PC-3 (cell line): ENCODE measurements around the gene RAB8A. TPM values are rescaled to one million over a fixed set of nuclear protein-coding genes. Genes with fewer than 3 reads are reported as not detected.

Experiments
- ATAC-seq: fragments of 200-7000 bp; cut with Tn5 transposase; 2 replicates; pipeline ENCODE4 v1.9.1; 2020; ENCODE audit warnings: mild to moderate bottlenecking, moderate library complexity
- BruUV-seq: library from RNA; stranded (reverse); fragments of 400-500 nt; replicated peaks from 2 replicates; lab custom pipeline; 2021; lab: Mats Ljungman, UMichigan
- CTCF ChIA-PET: fragments of 300-600 bp; sonication (Branson Sonifier 250); formaldehyde crosslinking; loops from one replicate; lab custom pipeline; 2022; ENCODE audit warnings: antibody characterized with exemption; lab: Charles Lee
- POLR2A ChIA-PET: fragments of 300-600 bp; sonication (Branson Sonifier 250); formaldehyde crosslinking; loops from one replicate; lab custom pipeline; 2022; ENCODE audit warnings: antibody characterized with exemption; ENCODE audit not compliant: unreplicated experiment; lab: Charles Lee
- DNase-seq: peaks from one replicate; pipeline ENCODE4 v3.0.0-alpha.2; 2015
- H2AFZ ChIP-seq: fragments of 300-600 bp; sonication (generic); 2 replicates; pipeline ENCODE4 v1.6.0; 2016; ENCODE audit warnings: antibody characterized with exemption, low read length
- H3F3A ChIP-seq: fragments of 300-600 bp; sonication (generic); one replicate; pipeline ENCODE4 v1.6.0; 2017; ENCODE audit warnings: antibody characterized with exemption, low read length, control low read depth, mild to moderate bottlenecking; ENCODE audit not compliant: unreplicated experiment
- H3K27ac ChIP-seq: fragments of 300-600 bp; sonication (generic); 2 replicates; pipeline ENCODE4 v1.5.1; 2016; ENCODE audit warnings: mild to moderate bottlenecking, low read length
- H3K27me3 ChIP-seq: fragments of 300-600 bp; sonication (generic); 2 replicates; pipeline ENCODE4 v1.6.1; 2016; ENCODE audit warnings: low read length, mixed read lengths
- H3K36me3 ChIP-seq: fragments of 300-600 bp; sonication (generic); 2 replicates; pipeline ENCODE4 v1.6.1; 2016; ENCODE audit warnings: low read depth, mixed run types, low read length, mixed read lengths
- H3K4me1 ChIP-seq: fragments of 300-600 bp; sonication (generic); 2 replicates; pipeline ENCODE4 v1.5.1; 2016; ENCODE audit warnings: low read length; ENCODE audit not compliant: insufficient read depth
- H3K4me2 ChIP-seq: fragments of 300-600 bp; sonication (generic); 2 replicates; pipeline ENCODE4 v1.6.0; 2016; ENCODE audit warnings: low read length
- H3K4me3 ChIP-seq: fragments of 300-600 bp; sonication (generic); 2 replicates; pipeline ENCODE4 v1.5.1; 2016; ENCODE audit warnings: mild to moderate bottlenecking, low read length, mixed read lengths
- H3K79me2 ChIP-seq: fragments of 300-600 bp; sonication (generic); 2 replicates; pipeline ENCODE4 v1.6.1; 2017; ENCODE audit warnings: low read length, mixed read lengths
- H3K9ac ChIP-seq: fragments of 300-600 bp; sonication (generic); 2 replicates; pipeline ENCODE4 v1.6.0; 2016; ENCODE audit warnings: mild to moderate bottlenecking, low read length
- H3K9me2 ChIP-seq: fragments of 300-600 bp; sonication (generic); replicated peaks from 2 replicates; pipeline ENCODE4 v1.6.1; 2016; ENCODE audit warnings: mixed run types, low read length, mixed read lengths
- H3K9me3 ChIP-seq: fragments of 300-600 bp; sonication (generic); 2 replicates; pipeline ENCODE4 v1.6.1; 2016; ENCODE audit warnings: low read length, mixed read lengths
- H4K20me1 ChIP-seq: fragments of 300-600 bp; sonication (generic); 2 replicates; pipeline ENCODE4 v1.6.1; 2016; ENCODE audit warnings: low read length, mixed read lengths
- EZH2 ChIP-seq: fragments of 300-600 bp; sonication (generic); IDR thresholded peaks from one replicate; pipeline ENCODE4 v1.6.1; 2017; ENCODE audit warnings: antibody characterized with exemption, mild to moderate bottlenecking, low read length; ENCODE audit not compliant: unreplicated experiment
- EZH2phosphoT487 ChIP-seq: fragments of 300-600 bp; sonication (generic); IDR thresholded peaks from 2 replicates; pipeline ENCODE4 v1.6.1; 2018; ENCODE audit warnings: mild to moderate bottlenecking, antibody characterized with exemption, low read length, borderline replicate concordance
- intact Hi-C: fragments of 100-400 bp; cut with micrococcal nuclease; formaldehyde crosslinking; loops from 2 replicates; pipeline ENCODE4 v1.9.0; 2023
- total RNA-seq: library from RNA; depleted of rRNA; stranded (reverse); fragments of >200 nt; gene quantifications from 2 replicates; pipeline ENCODE4 v1.2.3, GENCODE V29; 2014
- TF ChIP-seq, protein P1 (sequence below): fragments of 300-600 bp; sonication (generic); conservative IDR thresholded peaks from 2 replicates; pipeline ENCODE4 v1.5.1; 2017; ENCODE audit warnings: antibody characterized with exemption, low read depth, mild to moderate bottlenecking, low read length

The RAB8A gene
- total RNA-seq, 1 experiment from 2014 or later, result 94.5 TPM

DNA sequence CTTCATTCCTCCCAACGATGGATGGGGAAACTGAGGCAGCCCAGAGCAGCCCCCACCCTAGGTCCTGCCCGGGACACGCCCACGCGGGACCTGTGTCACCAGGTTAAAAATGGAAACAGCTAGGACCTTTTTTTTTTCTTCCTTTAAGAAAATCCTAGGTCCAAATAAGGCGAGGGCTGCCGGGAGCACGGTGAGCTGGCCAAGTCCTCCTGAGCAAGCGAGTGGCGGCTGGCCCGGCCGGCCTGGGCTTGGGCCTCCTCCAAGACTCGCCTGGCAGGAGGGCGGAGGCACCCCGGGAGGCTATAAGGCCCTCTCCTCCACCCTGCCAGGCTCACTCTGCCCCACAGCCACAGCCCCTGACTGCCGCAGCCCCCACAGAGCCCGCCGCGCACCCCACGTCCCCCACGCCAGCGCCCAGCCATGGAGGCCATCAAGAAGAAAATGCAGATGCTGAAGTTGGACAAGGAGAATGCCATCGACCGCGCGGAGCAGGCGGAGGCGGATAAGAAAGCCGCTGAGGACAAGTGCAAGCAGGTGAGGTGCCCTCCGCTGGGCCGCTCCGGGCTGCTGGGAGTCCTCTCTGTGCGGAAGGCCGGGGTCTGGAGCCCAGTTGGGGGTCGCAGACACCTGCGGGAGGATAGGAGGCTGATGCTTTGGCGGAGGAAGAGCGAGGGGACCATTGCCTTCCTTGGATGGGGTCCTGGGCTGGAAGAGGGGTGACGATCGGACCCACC is 44.3 kb upstream of the RAB8A start:
- Histone ChIP-seq H3K4me2 (peak overlapping the region; percentile 86), H4K20me1 (peaks cover 7% of the 10 kb centered on the region; the same call in 1 of the 2 replicates), H3K79me2 (peaks cover 54% of the 10 kb centered on the region), H3K9ac (peak overlapping the region; percentile 98), H3K27me3 (no peaks in the 10 kb centered on the region), H3K4me1 (peaks cover 34% of the 10 kb centered on the region), H3K27ac (peak overlapping the region; percentile 98), H3K9me2 (no peaks in the 10 kb centered on the region), H2AFZ (peak overlapping the region; percentile 55), H3K4me3 (peak overlapping the region; percentile 100), H3K36me3 (peaks cover 15% of the 10 kb centered on the region), H3F3A (peaks cover 7% of the 10 kb centered on the region), H3K9me3 (no peaks in the 10 kb centered on the region)
- TF ChIP-seq EZH2 (no peak), EZH2phosphoT487 (no peak)
- TF ChIP-seq, protein P1, sequence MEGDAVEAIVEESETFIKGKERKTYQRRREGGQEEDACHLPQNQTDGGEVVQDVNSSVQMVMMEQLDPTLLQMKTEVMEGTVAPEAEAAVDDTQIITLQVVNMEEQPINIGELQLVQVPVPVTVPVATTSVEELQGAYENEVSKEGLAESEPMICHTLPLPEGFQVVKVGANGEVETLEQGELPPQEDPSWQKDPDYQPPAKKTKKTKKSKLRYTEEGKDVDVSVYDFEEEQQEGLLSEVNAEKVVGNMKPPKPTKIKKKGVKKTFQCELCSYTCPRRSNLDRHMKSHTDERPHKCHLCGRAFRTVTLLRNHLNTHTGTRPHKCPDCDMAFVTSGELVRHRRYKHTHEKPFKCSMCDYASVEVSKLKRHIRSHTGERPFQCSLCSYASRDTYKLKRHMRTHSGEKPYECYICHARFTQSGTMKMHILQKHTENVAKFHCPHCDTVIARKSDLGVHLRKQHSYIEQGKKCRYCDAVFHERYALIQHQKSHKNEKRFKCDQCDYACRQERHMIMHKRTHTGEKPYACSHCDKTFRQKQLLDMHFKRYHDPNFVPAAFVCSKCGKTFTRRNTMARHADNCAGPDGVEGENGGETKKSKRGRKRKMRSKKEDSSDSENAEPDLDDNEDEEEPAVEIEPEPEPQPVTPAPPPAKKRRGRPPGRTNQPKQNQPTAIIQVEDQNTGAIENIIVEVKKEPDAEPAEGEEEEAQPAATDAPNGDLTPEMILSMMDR, result no peak
- intact Hi-C loops, result no loop called here
- ATAC-seq (peak; percentile 37), DNase-seq (peak; percentile 81)
- ChIA-PET POLR2A (interaction anchor here (0.5 to 1.1 kb wide), 5 partner anchors 11 to 966 kb away, joined by 3 to 8 read pairs (median 5); no protein-coding TSS in a partner anchor), CTCF (interaction anchor here (1.1 kb wide), 1 partner anchor 118 kb away, joined by 5 read pairs; the partner anchor contains the start of gene FAM32A)
- no TSS peak for BruUV-seq

DNA sequence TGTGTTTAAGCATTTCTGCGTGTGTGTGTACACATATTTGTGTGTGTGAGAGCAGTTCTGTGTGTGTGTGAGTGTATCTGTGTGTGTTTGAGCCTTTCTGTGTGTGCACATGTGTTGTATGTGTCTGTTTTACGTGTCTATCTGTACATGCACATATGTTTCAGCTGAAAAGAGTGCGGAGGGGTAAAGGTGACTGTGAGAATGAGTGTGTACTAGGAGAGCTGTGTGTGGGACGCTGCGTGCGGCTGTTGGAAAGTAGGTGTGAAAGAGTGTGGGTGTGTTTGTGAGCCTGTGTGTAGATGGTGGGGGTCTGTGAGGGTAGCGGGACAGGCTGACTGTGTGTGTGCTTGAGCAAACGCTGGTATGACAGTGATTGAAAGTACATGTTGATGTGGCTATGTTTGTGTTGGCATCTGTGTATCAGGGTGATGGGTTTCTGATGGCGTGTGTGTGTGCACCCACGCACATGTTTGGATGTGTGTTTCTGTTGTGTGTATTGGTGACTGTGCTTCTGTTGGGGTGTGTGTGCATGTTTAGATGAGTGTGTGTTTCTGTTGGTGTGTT is 42.9 kb upstream of the RAB8A start:
- peak overlapping the region; percentile 86 for H3K4me2 ChIP-seq
- no peak for ATAC-seq
- H2AFZ ChIP-seq, result no peak overlapping the region
- H3K27ac ChIP-seq, result peak overlapping the region; percentile 98
- H3K79me2 ChIP-seq, result peaks cover 68% of the 10 kb centered on the region
- H3K36me3 ChIP-seq, result peaks cover 27% of the 10 kb centered on the region
- no peaks in the 10 kb centered on the region for H3K9me2 ChIP-seq
- peaks cover 7% of the 10 kb centered on the region; the same call in 1 of the 2 replicates for H4K20me1 ChIP-seq
- peaks cover 7% of the 10 kb centered on the region for H3F3A ChIP-seq
- ChIA-PET POLR2A (no interaction called here), CTCF (interaction anchor here (0.6 kb wide), 1 partner anchor 977 kb away, joined by 7 read pairs; no protein-coding TSS in a partner anchor)
- peak overlapping the region; percentile 100 for H3K4me3 ChIP-seq
- intact Hi-C loops, result no loop called here
- no peak for TF ChIP-seq EZH2phosphoT487
- TF ChIP-seq, protein P1, result no peak
- no peak for TF ChIP-seq EZH2
- H3K4me1 ChIP-seq, result peaks cover 34% of the 10 kb centered on the region
- DNase-seq, result peak; percentile 31
- no peaks in the 10 kb centered on the region for H3K27me3 ChIP-seq
- H3K9me3 ChIP-seq, result no peaks in the 10 kb centered on the region
- no TSS peak for BruUV-seq
- H3K9ac ChIP-seq, result peak overlapping the region; percentile 98
